Measurements from ENCODE around the gene LCE7A. TPM values are rescaled to one million over a fixed set of nuclear protein-coding genes. Genes with fewer than 3 reads are reported as not detected.

Gene LCE7A
- total RNA-seq, 2 donors from 2014 or later = not detected

Other genes starting within 250 kb of the LCE7A start
- not detected for gene LCE3B, start 246.2 kb upstream of the LCE7A start, total RNA-seq
- not detected for gene LCE3A, start 236.9 kb upstream of the LCE7A start, total RNA-seq
- not detected for gene LCE2D, start 196.6 kb upstream of the LCE7A start, total RNA-seq
- not detected for gene LCE2C, start 184.7 kb upstream of the LCE7A start, total RNA-seq
- gene LCE2B, start 173.9 kb upstream of the LCE7A start, total RNA-seq = not detected
- gene LCE2A, start 161.7 kb upstream of the LCE7A start, total RNA-seq = not detected
- gene LCE4A, start 151.8 kb upstream of the LCE7A start, total RNA-seq = not detected
- not detected for gene KPRP, start 102.0 kb upstream of the LCE7A start, total RNA-seq
- not detected for gene LCE1F, start 84.9 kb upstream of the LCE7A start, total RNA-seq
- gene LCE1E, start 73.7 kb upstream of the LCE7A start, total RNA-seq = not detected
- gene LCE1D, start 63.3 kb upstream of the LCE7A start, total RNA-seq = not detected
- gene LCE1C, start 53.3 kb upstream of the LCE7A start, total RNA-seq = not detected
- not detected for gene LCE1B, start 48.0 kb upstream of the LCE7A start, total RNA-seq
- not detected for gene LCE1A, start 32.5 kb upstream of the LCE7A start, total RNA-seq
- gene LCE6A, start 17.1 kb upstream of the LCE7A start, total RNA-seq = not detected
- gene SMCP, start 18.3 kb downstream of the LCE7A start, total RNA-seq = not detected
- not detected for gene IVL, start 48.5 kb downstream of the LCE7A start, total RNA-seq
- gene SPRR5, start 87.2 kb downstream of the LCE7A start, total RNA-seq = not detected
- gene SPRR4, start 110.7 kb downstream of the LCE7A start, total RNA-seq = not detected
- gene SPRR1A, start 124.1 kb downstream of the LCE7A start, total RNA-seq = not detected
- gene SPRR3, start 141.8 kb downstream of the LCE7A start, total RNA-seq = not detected
- not detected for gene SPRR1B, start 171.2 kb downstream of the LCE7A start, total RNA-seq
- not detected for gene SPRR2D, start 181.1 kb downstream of the LCE7A start, total RNA-seq
- not detected for gene SPRR2A, start 197.5 kb downstream of the LCE7A start, total RNA-seq
- not detected for gene SPRR2B, start 211.6 kb downstream of the LCE7A start, total RNA-seq
- not detected for gene SPRR2E, start 234.5 kb downstream of the LCE7A start, total RNA-seq

All from left cardiac atrium (tissue), 2 donors.